Smooth muscle cell (in vitro differentiated cells): ENCODE measurements around the gene CLMP. TPM values are rescaled to one million over a fixed set of nuclear protein-coding genes. Genes with fewer than 3 reads are reported as not detected.

Source experiments
- DNase-seq: peaks from one replicate; lab custom pipeline; 2025; ENCODE audit not compliant: unreplicated experiment; lab: John Stamatoyannopoulos, UW
- H2AFZ ChIP-seq: fragments of 200-600 bp; sonication (generic); 2 replicates; pipeline ENCODE4 v1.6.0; 2016; ENCODE audit warnings: antibody characterized with exemption, low read depth, mild to moderate bottlenecking
- H3F3A ChIP-seq: fragments of 200-600 bp; sonication (generic); 2 replicates; pipeline ENCODE4 v1.6.0; 2017; ENCODE audit warnings: antibody characterized with exemption, low read depth
- H3K27ac ChIP-seq: fragments of 200-600 bp; sonication (generic); 2 replicates; pipeline ENCODE4 v1.5.1; 2016; ENCODE audit warnings: low read depth, mild to moderate bottlenecking
- H3K27me3 ChIP-seq: fragments of 200-600 bp; sonication (generic); 2 replicates; pipeline ENCODE4 v1.6.1; 2016; ENCODE audit warnings: low read depth, mild to moderate bottlenecking
- H3K36me3 ChIP-seq: fragments of 200-600 bp; sonication (generic); 2 replicates; pipeline ENCODE4 v1.5.1; 2016; ENCODE audit warnings: low read depth
- H3K4me1 ChIP-seq: fragments of 200-600 bp; sonication (generic); 2 replicates; pipeline ENCODE4 v1.5.1; 2016; ENCODE audit warnings: low read depth
- H3K4me2 ChIP-seq: fragments of 200-600 bp; sonication (generic); 2 replicates; pipeline ENCODE4 v1.6.0; 2016; ENCODE audit warnings: mild to moderate bottlenecking
- H3K4me3 ChIP-seq: fragments of 200-600 bp; sonication (generic); 2 replicates; pipeline ENCODE4 v1.5.1; 2016; ENCODE audit warnings: mild to moderate bottlenecking
- H3K79me2 ChIP-seq: fragments of 200-600 bp; sonication (generic); 2 replicates; pipeline ENCODE4 v1.6.0; 2016; ENCODE audit warnings: low read depth, mild to moderate bottlenecking
- H3K9ac ChIP-seq: fragments of 200-600 bp; sonication (generic); 2 replicates; pipeline ENCODE4 v1.6.0; 2016; ENCODE audit warnings: low read depth
- H3K9me3 ChIP-seq: fragments of 200-600 bp; sonication (generic); replicated peaks from 2 replicates; pipeline ENCODE4 v1.5.1; 2016; ENCODE audit warnings: low read depth
- H4K20me1 ChIP-seq: fragments of 200-600 bp; sonication (generic); 2 replicates; pipeline ENCODE4 v1.6.0; 2016; ENCODE audit warnings: low read depth
- WGBS: methylation state at CpG from one replicate; pipeline ENCODE4 v1.1.7; 2016; ENCODE audit warnings: low lambda C conversion rate; 5-methylcytosine and 5-hydroxymethylcytosine counted together
- polyA plus RNA-seq: library from polyadenylated mRNA; unstranded; fragments of >200 nt; fragmentation: Nextera tagmentation; extraction: Ambion mirVana; gene quantifications from 2 replicates; pipeline ENCODE4 v1.2.1, GENCODE V29; 2016
- total RNA-seq: library from RNA; depleted of rRNA; stranded (reverse); fragments of >200 nt; gene quantifications from 2 replicates; pipeline ENCODE4 v1.2.3, GENCODE V29; 2014
- TF ChIP-seq, protein P1 (sequence below): fragments of 200-600 bp; sonication (generic); IDR thresholded peaks from 2 replicates; pipeline ENCODE4 v1.5.1; 2017; ENCODE audit warnings: borderline replicate concordance, mild to moderate bottlenecking, antibody characterized with exemption; ENCODE audit not compliant: insufficient read depth, poor library complexity, severe bottlenecking

The CLMP gene
- total and polyA plus RNA-seq, 2 experiments from 2014 or later = 74.0 to 176 TPM

DNA sequence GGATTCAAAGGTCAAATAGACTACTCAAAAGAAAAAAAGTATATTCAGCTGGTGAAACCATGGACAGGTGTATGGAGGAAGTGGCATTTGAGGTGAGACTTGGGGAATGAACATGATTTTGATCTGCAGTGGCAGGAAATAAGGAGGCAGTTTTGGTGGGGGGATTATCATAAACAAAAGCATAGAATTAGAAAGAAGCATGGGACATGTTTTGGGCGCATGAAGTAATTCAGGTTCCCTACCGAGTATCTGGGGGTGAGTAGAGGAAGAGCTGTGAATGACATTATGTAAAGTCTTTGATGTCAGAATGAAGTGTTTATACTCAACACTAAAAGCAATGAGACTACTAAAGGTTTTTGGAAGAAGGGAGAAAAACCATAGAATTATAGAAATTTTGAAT lies 3.1 kb downstream of the CLMP start:
- TF ChIP-seq, protein P1, sequence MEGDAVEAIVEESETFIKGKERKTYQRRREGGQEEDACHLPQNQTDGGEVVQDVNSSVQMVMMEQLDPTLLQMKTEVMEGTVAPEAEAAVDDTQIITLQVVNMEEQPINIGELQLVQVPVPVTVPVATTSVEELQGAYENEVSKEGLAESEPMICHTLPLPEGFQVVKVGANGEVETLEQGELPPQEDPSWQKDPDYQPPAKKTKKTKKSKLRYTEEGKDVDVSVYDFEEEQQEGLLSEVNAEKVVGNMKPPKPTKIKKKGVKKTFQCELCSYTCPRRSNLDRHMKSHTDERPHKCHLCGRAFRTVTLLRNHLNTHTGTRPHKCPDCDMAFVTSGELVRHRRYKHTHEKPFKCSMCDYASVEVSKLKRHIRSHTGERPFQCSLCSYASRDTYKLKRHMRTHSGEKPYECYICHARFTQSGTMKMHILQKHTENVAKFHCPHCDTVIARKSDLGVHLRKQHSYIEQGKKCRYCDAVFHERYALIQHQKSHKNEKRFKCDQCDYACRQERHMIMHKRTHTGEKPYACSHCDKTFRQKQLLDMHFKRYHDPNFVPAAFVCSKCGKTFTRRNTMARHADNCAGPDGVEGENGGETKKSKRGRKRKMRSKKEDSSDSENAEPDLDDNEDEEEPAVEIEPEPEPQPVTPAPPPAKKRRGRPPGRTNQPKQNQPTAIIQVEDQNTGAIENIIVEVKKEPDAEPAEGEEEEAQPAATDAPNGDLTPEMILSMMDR = no peak
- Histone ChIP-seq H4K20me1 (peaks cover 5% of the 10 kb centered on the region), H3K36me3 (no peaks in the 10 kb centered on the region), H3K27me3 (no peaks in the 10 kb centered on the region), H3K27ac (no peak overlapping the region), H2AFZ (no peak overlapping the region), H3K9ac (no peak overlapping the region), H3F3A (peaks cover 30% of the 10 kb centered on the region), H3K4me2 (peak overlapping the region; percentile 84), H3K79me2 (peaks cover 66% of the 10 kb centered on the region), H3K4me1 (peaks cover 42% of the 10 kb centered on the region), H3K4me3 (peak overlapping the region; percentile 69), H3K9me3 (no peaks in the 10 kb centered on the region)
- no peak for DNase-seq
- 89% methylated on average over 2 of the region's 2 CpGs for WGBS

DNA sequence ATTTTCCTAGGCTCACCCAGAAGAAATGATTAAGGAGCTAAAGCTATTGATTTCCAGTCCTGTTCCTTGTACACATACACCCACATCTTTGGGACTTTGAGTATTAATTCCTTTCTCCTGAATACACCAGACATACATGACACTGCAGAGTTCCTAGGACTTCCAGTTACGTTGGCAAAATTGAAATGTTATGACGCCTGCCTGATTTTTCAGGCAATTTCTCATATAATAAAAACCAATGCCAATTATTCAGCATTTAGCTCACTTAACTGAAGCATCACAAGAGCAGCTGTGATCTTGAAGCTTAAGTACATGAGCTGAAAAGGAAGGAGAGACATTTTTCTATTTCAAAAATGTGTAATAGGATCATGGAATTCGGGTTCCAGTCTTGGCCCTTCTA lies 4.5 kb downstream of the CLMP start:
- peaks cover 32% of the 10 kb centered on the region for H3K4me1 ChIP-seq

DNA sequence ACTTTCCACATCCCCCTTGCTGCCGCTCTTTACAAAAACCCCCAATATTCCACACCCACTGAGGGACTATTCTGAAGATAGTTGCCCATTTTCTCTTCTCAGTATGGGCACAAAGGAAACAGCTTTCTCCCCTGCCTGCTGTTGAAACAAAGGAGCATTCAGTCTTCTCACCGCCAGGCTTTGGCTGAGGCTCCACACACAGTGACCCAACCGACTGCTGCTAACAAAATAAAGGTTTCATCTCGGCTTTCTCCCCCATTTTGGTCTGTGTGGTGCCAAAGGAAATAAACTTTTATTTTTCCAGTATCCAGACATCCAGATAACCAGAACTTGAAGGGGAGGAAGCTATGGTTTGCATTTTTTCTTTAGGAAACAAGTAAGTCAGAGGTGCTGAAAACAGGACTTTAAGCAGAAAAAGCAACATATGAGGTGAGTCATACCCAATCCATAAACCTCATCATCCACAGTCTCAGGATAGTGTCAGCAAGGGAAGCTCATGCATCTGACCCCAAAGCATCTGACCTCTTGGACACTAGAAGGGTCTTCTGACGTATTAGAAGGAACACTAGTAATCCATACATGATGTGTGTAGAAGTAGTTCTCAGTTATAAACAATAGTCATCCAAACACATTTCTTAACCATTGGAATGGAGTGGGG lies 6.4 kb downstream of the CLMP start:
- peaks cover 5% of the 10 kb centered on the region for H4K20me1 ChIP-seq
- DNase-seq = no peak
- H3K9me3 ChIP-seq = no peaks in the 10 kb centered on the region
- no peaks in the 10 kb centered on the region for H3K36me3 ChIP-seq
- no peaks in the 10 kb centered on the region for H3K27me3 ChIP-seq
- TF ChIP-seq, protein P1 = no peak
- H3K4me1 ChIP-seq = peaks cover 30% of the 10 kb centered on the region
- WGBS = 19% methylated on average over 5 of the region's 5 CpGs
- H3K4me2 ChIP-seq = peak overlapping the region; percentile 84
- H3K9ac ChIP-seq = peak overlapping the region; percentile 81
- peak overlapping the region; percentile 21 for H3K4me3 ChIP-seq
- peaks cover 87% of the 10 kb centered on the region for H3K79me2 ChIP-seq
- no peak overlapping the region for H2AFZ ChIP-seq
- H3K27ac ChIP-seq = peak overlapping the region; percentile 93
- peaks cover 20% of the 10 kb centered on the region for H3F3A ChIP-seq

More for the DNA sequence above, 4.5 kb downstream of the CLMP start:
- H3K27ac ChIP-seq = peak overlapping the region; percentile 93
- H3K9ac ChIP-seq = no peak overlapping the region
- H3K4me2 ChIP-seq = peak overlapping the region; percentile 84
- TF ChIP-seq, protein P1 = no peak
- no peaks in the 10 kb centered on the region for H3K36me3 ChIP-seq
- H3K9me3 ChIP-seq = no peaks in the 10 kb centered on the region
- peaks cover 5% of the 10 kb centered on the region for H4K20me1 ChIP-seq
- peaks cover 24% of the 10 kb centered on the region for H3F3A ChIP-seq
- WGBS = 77% methylated on average over 3 of the region's 3 CpGs
- no peak for DNase-seq
- peaks cover 80% of the 10 kb centered on the region for H3K79me2 ChIP-seq
- H3K4me3 ChIP-seq = no peak overlapping the region
- no peaks in the 10 kb centered on the region for H3K27me3 ChIP-seq
- H2AFZ ChIP-seq = no peak overlapping the region
